ENCODE results near the gene FOXN3.

FOXN3 gene

GRCh38 chr14:89270439-89271227, 146.4 kb downstream of the FOXN3 start:
- TF ChIP-seq, protein P1, sequence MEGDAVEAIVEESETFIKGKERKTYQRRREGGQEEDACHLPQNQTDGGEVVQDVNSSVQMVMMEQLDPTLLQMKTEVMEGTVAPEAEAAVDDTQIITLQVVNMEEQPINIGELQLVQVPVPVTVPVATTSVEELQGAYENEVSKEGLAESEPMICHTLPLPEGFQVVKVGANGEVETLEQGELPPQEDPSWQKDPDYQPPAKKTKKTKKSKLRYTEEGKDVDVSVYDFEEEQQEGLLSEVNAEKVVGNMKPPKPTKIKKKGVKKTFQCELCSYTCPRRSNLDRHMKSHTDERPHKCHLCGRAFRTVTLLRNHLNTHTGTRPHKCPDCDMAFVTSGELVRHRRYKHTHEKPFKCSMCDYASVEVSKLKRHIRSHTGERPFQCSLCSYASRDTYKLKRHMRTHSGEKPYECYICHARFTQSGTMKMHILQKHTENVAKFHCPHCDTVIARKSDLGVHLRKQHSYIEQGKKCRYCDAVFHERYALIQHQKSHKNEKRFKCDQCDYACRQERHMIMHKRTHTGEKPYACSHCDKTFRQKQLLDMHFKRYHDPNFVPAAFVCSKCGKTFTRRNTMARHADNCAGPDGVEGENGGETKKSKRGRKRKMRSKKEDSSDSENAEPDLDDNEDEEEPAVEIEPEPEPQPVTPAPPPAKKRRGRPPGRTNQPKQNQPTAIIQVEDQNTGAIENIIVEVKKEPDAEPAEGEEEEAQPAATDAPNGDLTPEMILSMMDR (IDR thresholded peaks at IDR 0.05; ENCODE audit: low read depth, low read length): no peak

GRCh38 chr14:89269404-89269803, 147.6 kb downstream of the FOXN3 start:
- TF ChIP-seq, protein P1 (IDR thresholded peaks at IDR 0.05; ENCODE audit: low read depth, low read length): no peak
- no peak for DNase-seq (ENCODE audit: extremely low read depth, low read depth)

More at GRCh38 chr14:89270439-89271227, 146.4 kb downstream of the FOXN3 start:
- DNase-seq (ENCODE audit: extremely low read depth, low read depth): no peak

GRCh38 chr14:89268514-89268913, 148.5 kb downstream of the FOXN3 start:
- no peak for DNase-seq (ENCODE audit: extremely low read depth, low read depth)
- TF ChIP-seq, protein P1 (IDR thresholded peaks at IDR 0.05; ENCODE audit: low read depth, low read length): no peak

GRCh38 chr14:89267656-89268055, 149.4 kb downstream of the FOXN3 start:
- no peak for DNase-seq (ENCODE audit: extremely low read depth, low read depth)
- TF ChIP-seq, protein P1 (IDR thresholded peaks at IDR 0.05; ENCODE audit: low read depth, low read length): no peak

GRCh38 chr14:89267163-89267562, 149.9 kb downstream of the FOXN3 start:
- TF ChIP-seq, protein P1 (IDR thresholded peaks at IDR 0.05; ENCODE audit: low read depth, low read length): no peak
- DNase-seq (ENCODE audit: extremely low read depth, low read depth): no peak

DNA sequence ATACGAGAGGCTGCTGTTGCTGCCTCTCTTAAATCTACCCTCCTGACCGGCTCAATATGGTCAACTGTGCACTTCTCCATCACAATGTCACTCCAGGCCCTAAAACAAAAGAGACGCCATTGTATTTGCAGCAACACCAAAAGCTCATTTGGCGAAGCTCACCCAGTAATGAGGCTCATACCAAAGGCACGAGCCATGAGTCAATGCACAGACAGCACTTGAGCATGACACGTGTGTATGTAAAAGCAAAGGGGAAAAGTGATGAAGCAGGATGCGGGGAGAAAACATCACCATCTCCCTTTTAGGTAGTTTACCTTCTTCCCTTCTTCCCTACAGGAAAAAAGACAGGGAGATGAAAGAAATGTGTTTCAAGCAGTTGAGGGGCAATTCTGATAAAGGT, 150.3 kb downstream of the FOXN3 start:
- no peak for DNase-seq (ENCODE audit: extremely low read depth, low read depth)
- TF ChIP-seq, protein P1 (IDR thresholded peaks at IDR 0.05; ENCODE audit: low read depth, low read length): no peak

- TF ChIP-seq, protein P1 (IDR thresholded peaks at IDR 0.05; ENCODE audit: low read depth, low read length): no peak
- no peak for DNase-seq (ENCODE audit: extremely low read depth, low read depth)
These were observed 151.8 kb downstream of the FOXN3 start for GRCh38 chr14:89265234-89265633.
